ENCODE data around the gene RSPH1. TPM values are rescaled to one million over a fixed set of nuclear protein-coding genes. Genes with fewer than 3 reads are reported as not detected.

The RSPH1 gene
- total and polyA plus RNA-seq, 2 of the 8 experiments (the other 6 are each of a cell fraction or from before 2014, with no cell fraction given) = 0.24 TPM; not detected in 1

DNA sequence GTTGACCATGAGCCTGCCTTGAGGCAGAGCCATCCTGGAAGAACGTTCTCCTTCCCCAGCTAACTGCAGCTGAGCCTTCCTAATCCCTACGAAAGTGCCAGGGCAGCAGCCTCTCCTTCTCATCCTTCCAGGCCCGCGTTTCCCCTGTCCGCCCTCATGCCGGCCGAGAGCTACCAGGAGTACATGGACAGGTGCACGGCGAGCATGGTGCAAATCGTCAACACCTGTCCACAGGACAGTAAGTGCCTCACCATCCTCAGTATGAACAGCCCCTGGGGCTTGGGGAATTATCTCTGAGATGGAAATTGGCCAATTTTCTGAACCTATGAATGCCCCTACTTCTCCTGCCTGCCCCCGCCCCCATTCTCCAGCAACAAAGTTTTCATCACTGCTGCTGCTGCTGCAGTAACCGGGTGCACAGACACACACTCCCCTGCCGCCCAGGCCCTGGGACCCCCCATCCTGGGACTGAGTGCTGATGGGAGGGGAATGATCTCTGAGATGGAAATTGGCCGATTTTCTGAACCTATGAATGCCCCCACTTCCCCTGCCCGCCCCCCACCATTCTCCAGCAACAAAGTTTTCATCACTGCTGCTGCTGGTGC, 52.7 kb downstream of the RSPH1 start:
- peaks cover 6% of the 10 kb centered on the region; the same call in 1 of the 2 replicates for H3K23me2 ChIP-seq (ENCODE audit: low read depth, low read length)
- no peak overlapping the region for H3K18ac ChIP-seq (ENCODE audit: extremely low read depth, low read length)
- no peak overlapping the region for H3K9ac ChIP-seq (replicated peaks in 1 of 4; ENCODE audit: extremely low read depth in 1 of 4, low read depth in 3 of 4, low read length in 3 of 4)
- FAIRE-seq (no peak), DNase-seq (ENCODE audit: low read depth in 1 of 2, low spot score in 2 of 2) (no peak)
- H4K5ac ChIP-seq (ENCODE audit: insufficient read length, low read depth, low read length) = no peak overlapping the region
- H4K91ac ChIP-seq (replicated peaks; ENCODE audit: insufficient read length, low read length) = no peak overlapping the region
- H3K23ac ChIP-seq (ENCODE audit: insufficient read length) = no peak overlapping the region
- H2BK15ac ChIP-seq (ENCODE audit: low read length) = peak overlapping the region; percentile 61; the same call in 1 of the 2 replicates
- H2AK5ac ChIP-seq (ENCODE audit: low read depth, low read length) = no peak overlapping the region
- no peak overlapping the region for H2AFZ ChIP-seq (ENCODE audit: low read length)
- no peaks in the 10 kb centered on the region for H3K79me1 ChIP-seq (ENCODE audit: low read depth, low read length)
- TF ChIP-seq, protein P1, sequence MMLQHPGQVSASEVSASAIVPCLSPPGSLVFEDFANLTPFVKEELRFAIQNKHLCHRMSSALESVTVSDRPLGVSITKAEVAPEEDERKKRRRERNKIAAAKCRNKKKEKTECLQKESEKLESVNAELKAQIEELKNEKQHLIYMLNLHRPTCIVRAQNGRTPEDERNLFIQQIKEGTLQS (IDR thresholded peaks at IDR 0.05; ENCODE audit: insufficient read depth, low read depth, low read length) = no peak
- no peak for TF ChIP-seq TCF12 (IDR thresholded peaks at IDR 0.05; ENCODE audit: low read depth, low read length)
- no peak for TF ChIP-seq KDM5A (IDR thresholded peaks at IDR 0.05; ENCODE audit: low read length)
- no peak overlapping the region for H3K56ac ChIP-seq (replicated peaks; ENCODE audit: insufficient read length, low read depth, low read length)
- no peak overlapping the region for H2BK12ac ChIP-seq (ENCODE audit: low read depth, low read length)
- no peak overlapping the region for H3K14ac ChIP-seq (ENCODE audit: insufficient read length)
- no peaks in the 10 kb centered on the region for H3K36me3 ChIP-seq (ENCODE audit: control insufficient read depth in 2 of 4, insufficient read depth in 4 of 4, low read length in 3 of 4)
- no peak overlapping the region for H2BK120ac ChIP-seq (replicated peaks; ENCODE audit: low read depth, low read length)
- peaks cover 0 to 9% of the 10 kb centered on the region in 2 experiments for H4K20me1 ChIP-seq (replicated peaks in 1 of 2; ENCODE audit: control insufficient read depth in 1 of 2, insufficient read depth in 2 of 2, low read length in 2 of 2)
- no peak overlapping the region for H3K4ac ChIP-seq (replicated peaks; ENCODE audit: insufficient read length, low read depth, low read length)
- no peaks in the 10 kb centered on the region for H3K9me3 ChIP-seq (ENCODE audit: insufficient read depth in 2 of 2, low read depth in 1 of 2, low read length in 1 of 2)
- H2BK5ac ChIP-seq (ENCODE audit: low read depth, low read length) = no peak overlapping the region
- H2BK20ac ChIP-seq (ENCODE audit: low read length) = no peak overlapping the region
- POLR2A ChIA-PET (ENCODE audit: partially characterized antibody) = no interaction called here
- WGBS, 2 experiments (ENCODE audit: extremely low coverage in 1 of 2, insufficient coverage in 1 of 2, insufficient read length in 1 of 2, insufficient replicate concordance in 2 of 2, low coverage in 1 of 2, low lambda C conversion rate in 2 of 2, missing lambda C conversion rate in 1 of 2) = 93% methylated on average over 13 of the region's 15 CpGs; no CpG with 5 or more reads in 1 of the 2 experiments
- no peak overlapping the region for H3K27ac ChIP-seq (ENCODE audit: low read depth, low read length)
- H3K79me2 ChIP-seq (ENCODE audit: control insufficient read depth in 1 of 2, insufficient read depth in 2 of 2, low read length in 2 of 2) = no peaks in the 10 kb centered on the region
- no peaks in the 10 kb centered on the region for H3K4me1 ChIP-seq (replicated peaks in 1 of 4; ENCODE audit: control insufficient read depth in 3 of 4, insufficient read depth in 4 of 4, low read length in 3 of 4)
- H4K8ac ChIP-seq (ENCODE audit: extremely low read depth, insufficient read depth, low read length) = no peak overlapping the region
- CTCF ChIA-PET (ENCODE audit: partially characterized antibody) = interaction anchor here (0.5 to 1.7 kb wide), 5 partner anchors 24 to 183 kb away, joined by 3 to 4 read pairs (median 3); no protein-coding TSS in a partner anchor
- H3K4me3 ChIP-seq (ENCODE audit: extremely low read depth in 1 of 4, insufficient read depth in 2 of 4, low read depth in 3 of 4, low read length in 4 of 4) = no peak overlapping the region
- no peaks in the 10 kb centered on the region for H3K27me3 ChIP-seq (replicated peaks in 1 of 4; ENCODE audit: control insufficient read depth in 3 of 4, extremely low read depth in 1 of 4, insufficient read depth in 3 of 4, low read length in 3 of 4)
- H3K4me2 ChIP-seq (ENCODE audit: insufficient read depth in 1 of 2, low read depth in 2 of 2, low read length in 2 of 2) = no peak overlapping the region

Measured in H1 (cell line).